Transverse colon (tissue), 4 donors: ENCODE data around the gene SDSL. TPM values are rescaled to one million over a fixed set of nuclear protein-coding genes. Genes with fewer than 3 reads are reported as not detected.
A peak's percentile ranks its signal among the peaks of the same experiment; 100 is the strongest.

Experiments
- DNase-seq: peaks from one replicate; pipeline ENCODE4 v3.0.0-alpha.2; 2019
- H3K27ac ChIP-seq, 4 donors: fragments of 200-600 bp; sonication (generic); 2 replicates each; pipeline ENCODE4 v1.5.1; 2016 to 2018; ENCODE audit warnings: inconsistent platforms in 4 of 4
- H3K27me3 ChIP-seq: fragments of 200-600 bp; sonication (generic); 2 replicates; pipeline ENCODE4 v1.5.1; 2017; ENCODE audit warnings: inconsistent platforms
- H3K36me3 ChIP-seq, 4 donors: fragments of 200-600 bp; sonication (generic); 2 replicates each; pipeline ENCODE4 v1.5.1; 2017 to 2019; ENCODE audit warnings: inconsistent platforms in 4 of 4
- H3K4me1 ChIP-seq, 4 donors: fragments of 200-600 bp; sonication (generic); 2 replicates each; pipeline ENCODE4 v1.5.1; 2017 to 2020; ENCODE audit warnings: inconsistent platforms in 4 of 4
- H3K4me3 ChIP-seq, 4 donors: fragments of 200-600 bp; sonication (generic); 1 replicate in 1 of 4; 2 replicates in 3 of 4; pipeline versions ENCODE4 v1.5.1 to v1.6.1; 2017 to 2019; ENCODE audit warnings: inconsistent platforms in 4 of 4
- H3K9me3 ChIP-seq, 2 donors: fragments of 200-600 bp; sonication (generic); 2 replicates each; pipeline ENCODE4 v1.5.1; 2017 to 2019; ENCODE audit warnings: inconsistent platforms in 2 of 2
- CTCF ChIP-seq, 5 experiments: fragments of 200-600 bp in 3 of 5; fragments of 450-650 bp in 2 of 5; sonication (generic) in 3 of 5; IDR thresholded peaks; 1 replicate in 2 of 5; 2 replicates in 3 of 5; pipeline ENCODE4 v1.5.1; 2016 to 2017; ENCODE audit warnings: antibody characterized with exemption in 5 of 5, inconsistent platforms in 3 of 5, mild to moderate bottlenecking in 2 of 5, moderate library complexity in 1 of 5
- EP300 ChIP-seq: sonication (generic); formaldehyde crosslinking; IDR thresholded peaks from one replicate; pipeline ENCODE4 v1.6.1; 2017; ENCODE audit warnings: antibody characterized with exemption, low read depth
- POLR2A ChIP-seq: fragments of 450-650 bp; IDR thresholded peaks from one replicate; pipeline ENCODE4 v1.6.1; 2016; ENCODE audit warnings: antibody characterized with exemption, mild to moderate bottlenecking, moderate library complexity
- POLR2AphosphoS5 ChIP-seq, 3 donors: sonication (generic); formaldehyde crosslinking; IDR thresholded peaks; one replicate each; pipeline ENCODE4 v1.6.1; 2016; ENCODE audit warnings: antibody characterized with exemption in 3 of 3
- WGBS, 2 donors: methylation state at CpG; one replicate each; pipeline ENCODE4 v1.1.5; 2018; ENCODE audit warnings: low coverage in 1 of 2; 5-methylcytosine and 5-hydroxymethylcytosine counted together
- in situ Hi-C, 4 donors: fragments of 200-750 bp; cut with MboI; loops; one replicate each; pipeline versions ENCODE4 v1.15.0 to v1.15.1; 2017; ENCODE audit warnings: low sequenced_read_pairs in 3 of 4, low pct_ligation_motif_present in 1 of 4, low pct_unique_long_range_greater_than_20kb in 1 of 4
- intact Hi-C: fragments of 100-400 bp; cut with DNase I; formaldehyde crosslinking; loops from one replicate; pipeline ENCODE4 v1.15.1; 2023; ENCODE audit warnings: low total_unique reads
- total RNA-seq, 4 donors: library from RNA; depleted of rRNA; stranded (reverse); fragments of >200 nt; gene quantifications; one replicate each; pipeline ENCODE4 v1.1.0, GENCODE V29; 2016

SDSL gene
- total RNA-seq, 4 donors from 2014 or later: 7.4 to 16.8 (median 13.1) TPM

- Histone ChIP-seq H3K4me3 (no peak overlapping the region), H3K9me3 (no peaks in the 10 kb centered on the region), H3K27me3 (no peaks in the 10 kb centered on the region), H3K27ac (no peak overlapping the region), H3K4me1 (no peaks in the 10 kb centered on the region), H3K36me3 (no peaks in the 10 kb centered on the region)
- TF ChIP-seq POLR2A: no peak
- TF ChIP-seq CTCF (IDR thresholded peaks at IDR 0.05): peak in 4 of 5 experiments; percentile 23 to 41 (median 34)
- in situ Hi-C loops: loop anchor here in 2 of 4 donors (10.0 to 25.0 kb wide), 2 partner anchors 245 to 473 kb away; no protein-coding TSS in a partner anchor
- intact Hi-C loops: no loop called here
- DNase-seq: no peak
- WGBS, 2 donors: 29 to 60% methylated on average over 4 to 8 of the region's 8 CpGs
These were observed 17.4 kb downstream of the SDSL start for GRCh38 chr12:113439606-113440030.

GRCh38 chr12:113440336-113440735 is 18.2 kb downstream of the SDSL start:
- H3K27me3 ChIP-seq: no peaks in the 10 kb centered on the region
- H3K4me1 ChIP-seq: no peaks in the 10 kb centered on the region
- DNase-seq: no peak
- H3K36me3 ChIP-seq: no peaks in the 10 kb centered on the region
- TF ChIP-seq POLR2AphosphoS5 (IDR thresholded peaks at IDR 0.05): no peak
- no peak for TF ChIP-seq POLR2A
- TF ChIP-seq CTCF (IDR thresholded peaks at IDR 0.05): no peak
- TF ChIP-seq EP300: no peak
- H3K4me3 ChIP-seq: no peak overlapping the region
- 65 to 72% methylated on average over 5 to 7 of the region's 7 CpGs for WGBS, 2 donors
- no peak overlapping the region for H3K27ac ChIP-seq
- H3K9me3 ChIP-seq: no peaks in the 10 kb centered on the region
- in situ Hi-C loops: loop anchor here in 2 of 4 donors (25.0 kb wide), 1 partner anchor 472 kb away; no protein-coding TSS in a partner anchor
- intact Hi-C loops: no loop called here

DNA sequence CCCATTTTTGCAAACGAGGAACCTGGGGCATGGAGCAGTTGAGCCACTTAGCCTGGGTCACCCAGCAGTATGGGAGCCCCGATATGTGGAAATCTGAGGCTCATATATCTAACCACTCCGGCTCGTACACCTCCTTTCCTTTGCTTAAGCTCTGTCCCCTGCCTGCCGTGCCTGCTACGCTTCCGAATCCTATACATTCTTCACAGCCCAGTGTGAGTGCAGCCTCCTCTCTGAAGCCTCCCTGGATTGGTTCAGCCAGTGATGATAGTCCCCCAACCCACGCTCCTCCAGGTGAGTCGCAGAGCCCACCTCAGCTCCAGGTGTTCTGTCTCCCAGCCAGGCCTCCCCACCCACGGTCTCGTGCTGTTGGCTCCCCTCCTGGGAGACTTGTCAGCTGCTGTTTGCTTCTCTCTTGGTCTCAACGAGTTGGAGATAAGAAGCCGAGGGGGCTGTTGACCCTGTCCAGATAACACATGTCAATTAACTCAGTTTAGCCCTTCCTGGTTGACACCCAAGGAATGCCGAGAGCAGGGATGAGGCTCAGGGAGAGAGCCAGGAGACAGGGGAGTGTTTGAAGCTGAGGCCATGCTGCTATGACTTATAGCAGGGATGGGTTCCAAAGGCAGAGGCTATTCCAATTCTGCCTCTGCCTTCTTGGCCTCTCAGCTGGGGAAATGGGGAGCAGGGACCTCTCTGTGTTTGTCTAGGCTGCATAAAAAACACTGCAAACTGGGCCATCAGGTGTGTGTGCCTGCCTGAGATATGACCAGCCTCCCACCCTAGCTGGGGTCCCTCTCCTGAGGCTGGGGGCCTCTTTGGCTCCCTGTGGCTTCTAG is 19.0 kb downstream of the SDSL start:
- H3K9me3 ChIP-seq: no peaks in the 10 kb centered on the region
- no peak overlapping the region for H3K27ac ChIP-seq
- TF ChIP-seq CTCF (IDR thresholded peaks at IDR 0.05) (no peak), POLR2A (no peak), POLR2AphosphoS5 (IDR thresholded peaks at IDR 0.05) (no peak), EP300 (no peak)
- no peaks in the 10 kb centered on the region for H3K4me1 ChIP-seq
- no peaks in the 10 kb centered on the region for H3K36me3 ChIP-seq
- DNase-seq: no peak
- in situ Hi-C loops: loop anchor here in 2 of 4 donors (25.0 kb wide), 1 partner anchor 471 kb away; no protein-coding TSS in a partner anchor
- no peak overlapping the region for H3K4me3 ChIP-seq
- intact Hi-C loops: no loop called here
- 56 to 75% methylated on average over 3 to 14 of the region's 14 CpGs for WGBS, 2 donors
- H3K27me3 ChIP-seq: peaks cover 2% of the 10 kb centered on the region

DNA sequence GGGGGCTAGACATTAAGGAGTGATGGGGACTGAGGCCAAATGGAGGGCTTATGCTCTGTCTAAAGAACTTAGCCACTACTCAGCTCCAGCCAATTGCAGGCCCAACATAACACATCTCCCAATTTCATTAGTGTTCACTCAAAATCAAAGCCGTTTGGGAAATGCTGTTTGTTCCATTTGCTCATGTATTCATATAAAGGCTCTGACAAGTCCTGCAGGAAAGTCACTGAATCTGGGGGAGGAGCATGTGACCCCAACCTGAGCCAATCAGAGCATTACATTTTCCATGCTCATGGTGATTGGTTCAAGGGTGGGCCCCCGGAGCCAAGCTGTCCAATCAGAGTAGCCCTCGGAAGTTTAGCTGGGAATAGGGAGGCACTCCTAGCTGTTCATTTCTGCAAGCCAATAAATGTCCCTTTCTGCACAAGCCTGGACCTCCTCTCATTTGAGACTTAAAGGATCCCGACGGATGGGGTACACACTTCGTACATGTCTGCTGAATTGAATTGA is 20.9 kb downstream of the SDSL start:
- Histone ChIP-seq H3K27me3 (peaks cover 11% of the 10 kb centered on the region), H3K9me3 (no peaks in the 10 kb centered on the region), H3K4me1 (no peaks in the 10 kb centered on the region), H3K36me3 (no peaks in the 10 kb centered on the region), H3K27ac (no peak overlapping the region), H3K4me3 (no peak overlapping the region)
- 80 to 91% methylated on average over 2 to 6 of the region's 6 CpGs for WGBS, 2 donors
- DNase-seq: no peak
- TF ChIP-seq POLR2AphosphoS5 (IDR thresholded peaks at IDR 0.05) (no peak), CTCF (IDR thresholded peaks at IDR 0.05) (no peak), POLR2A (no peak), EP300 (no peak)
- in situ Hi-C loops: loop anchor here in 2 of 4 donors (25.0 kb wide), 1 partner anchor 469 kb away; no protein-coding TSS in a partner anchor
- intact Hi-C loops: no loop called here
